NOMO-1 treated with DMSO at 0.1 percent for 48 hours (cell line): ENCODE measurements around the gene DDX54.
"Not testable (repeated sequence)": the region's sequence is repeated elsewhere in the genome, so short reads cannot be mapped to it uniquely, and the experiment has no call there.

Source experiments
- DNase-seq: peaks from one replicate; lab custom pipeline; 2025; ENCODE audit not compliant: unreplicated experiment; lab: John Stamatoyannopoulos, UW

Gene DDX54

DNA sequence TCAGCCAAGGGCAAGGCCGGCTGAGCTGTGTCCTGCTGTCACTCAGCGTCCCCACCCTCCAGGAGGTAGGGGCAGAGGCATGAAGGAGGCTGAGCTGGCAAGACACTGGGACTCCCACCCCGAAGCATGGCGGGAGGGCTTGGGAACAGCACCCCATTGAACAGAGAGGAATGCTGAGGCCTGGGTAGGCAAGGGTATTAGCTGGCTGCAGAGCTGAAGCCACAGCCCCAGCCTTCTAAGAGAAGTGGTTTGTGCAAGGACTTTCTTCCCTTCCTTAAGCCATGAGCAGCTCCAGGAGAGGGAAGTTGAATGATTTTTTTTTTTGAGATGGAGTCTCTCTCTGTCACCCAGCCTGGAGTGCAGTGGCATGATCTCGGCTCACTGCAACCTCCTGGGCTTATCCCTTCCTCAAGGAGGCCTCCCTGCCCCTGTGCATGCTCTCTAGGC is 42.4 kb downstream of the DDX54 start:
- DNase-seq = no peak

DNA sequence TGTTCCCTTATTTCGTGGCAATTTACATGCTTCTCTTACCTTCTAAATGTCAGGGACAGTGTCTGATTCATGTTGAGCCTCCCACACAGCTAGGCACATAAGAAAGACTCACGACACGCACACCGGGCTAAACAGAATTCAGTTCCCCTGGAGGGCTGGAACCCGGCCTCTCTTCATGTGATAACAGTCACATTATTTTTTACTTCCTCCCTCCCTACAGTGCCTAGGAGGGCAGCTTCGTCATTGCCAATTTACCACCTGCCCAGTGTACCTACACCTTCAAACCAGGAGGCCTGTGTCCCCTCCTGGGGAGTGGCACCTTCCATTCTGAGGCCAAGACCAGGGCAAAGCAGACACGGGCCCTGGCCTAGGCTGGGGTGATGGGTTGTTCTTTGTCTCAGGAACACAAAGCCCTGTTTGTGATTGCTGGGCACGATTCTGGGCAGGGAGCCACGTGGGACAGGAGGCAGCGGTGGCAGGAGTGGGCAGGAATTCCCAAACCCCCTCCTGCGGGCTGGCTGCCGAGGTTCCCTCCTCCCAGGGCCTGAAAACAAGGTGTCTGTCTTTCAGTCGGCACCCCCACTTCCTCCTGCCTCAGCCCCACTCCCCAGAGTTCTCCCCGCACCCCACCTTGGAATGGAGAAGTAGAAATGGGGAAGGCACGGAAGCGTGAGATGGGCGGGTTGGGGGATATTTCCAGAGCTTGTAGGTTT is 42.9 kb downstream of the DDX54 start:
- peak; percentile 60 for DNase-seq

DNA sequence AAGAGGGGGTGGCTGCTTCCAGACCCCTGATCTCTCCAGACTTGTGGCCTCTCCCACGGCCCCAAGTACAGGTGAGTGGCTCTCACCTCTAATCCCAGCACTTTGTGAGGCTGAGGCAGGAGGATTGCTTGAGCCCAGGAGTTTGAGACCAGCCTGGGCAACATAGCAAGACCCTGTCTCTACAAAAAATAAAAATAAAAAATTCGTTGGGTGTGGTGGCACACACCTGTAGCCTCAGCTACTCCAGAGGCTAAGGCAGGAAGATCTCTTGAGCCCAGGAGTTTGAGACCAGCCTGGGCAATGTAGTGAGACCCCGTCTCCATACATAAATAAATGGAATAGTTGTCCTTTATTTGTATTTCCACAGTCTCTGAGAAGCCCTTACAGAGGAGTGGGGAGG is 43.6 kb downstream of the DDX54 start:
- DNase-seq = not testable (repeated sequence)

DNA sequence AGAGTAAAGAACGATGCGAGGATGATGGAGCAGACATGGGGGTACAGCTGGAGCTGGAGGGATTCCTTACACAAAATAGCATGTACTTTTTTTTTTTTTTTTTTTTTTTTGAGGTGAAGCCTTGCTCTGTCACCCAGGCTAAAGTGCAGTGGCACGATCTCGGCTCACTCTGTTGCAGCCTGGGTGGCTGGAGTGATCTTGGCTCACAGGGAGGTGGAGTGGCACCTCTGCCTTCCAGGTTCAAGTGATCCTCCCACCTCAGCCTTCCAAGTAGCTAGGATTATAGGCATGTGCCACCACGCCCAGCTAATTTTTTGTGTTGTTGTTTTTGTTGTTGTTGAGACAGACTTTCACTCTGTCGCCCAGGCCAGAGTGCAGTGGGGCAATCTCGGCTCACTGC is 44.6 kb downstream of the DDX54 start:
- no peak for DNase-seq

DNA sequence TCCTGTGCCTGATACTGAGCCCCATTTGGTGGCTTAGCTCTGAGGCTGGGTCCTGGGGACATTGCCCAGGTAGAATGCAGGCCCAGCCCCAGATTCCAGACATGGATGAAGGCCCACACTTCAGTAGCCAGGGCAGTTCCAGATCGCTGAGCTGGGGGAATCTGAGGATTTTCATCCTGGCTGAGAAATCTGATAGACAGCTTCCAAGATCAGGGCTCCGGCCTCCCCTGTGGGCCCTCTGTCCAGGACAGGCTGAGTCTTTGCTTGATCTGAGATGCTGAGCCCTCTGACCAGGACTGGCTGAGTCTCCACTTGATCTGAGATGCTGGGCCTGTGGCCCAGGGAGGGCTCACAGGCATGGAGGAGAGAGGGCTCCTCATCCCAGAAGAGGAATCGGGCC is 46.5 kb downstream of the DDX54 start:
- DNase-seq = no peak

DNA sequence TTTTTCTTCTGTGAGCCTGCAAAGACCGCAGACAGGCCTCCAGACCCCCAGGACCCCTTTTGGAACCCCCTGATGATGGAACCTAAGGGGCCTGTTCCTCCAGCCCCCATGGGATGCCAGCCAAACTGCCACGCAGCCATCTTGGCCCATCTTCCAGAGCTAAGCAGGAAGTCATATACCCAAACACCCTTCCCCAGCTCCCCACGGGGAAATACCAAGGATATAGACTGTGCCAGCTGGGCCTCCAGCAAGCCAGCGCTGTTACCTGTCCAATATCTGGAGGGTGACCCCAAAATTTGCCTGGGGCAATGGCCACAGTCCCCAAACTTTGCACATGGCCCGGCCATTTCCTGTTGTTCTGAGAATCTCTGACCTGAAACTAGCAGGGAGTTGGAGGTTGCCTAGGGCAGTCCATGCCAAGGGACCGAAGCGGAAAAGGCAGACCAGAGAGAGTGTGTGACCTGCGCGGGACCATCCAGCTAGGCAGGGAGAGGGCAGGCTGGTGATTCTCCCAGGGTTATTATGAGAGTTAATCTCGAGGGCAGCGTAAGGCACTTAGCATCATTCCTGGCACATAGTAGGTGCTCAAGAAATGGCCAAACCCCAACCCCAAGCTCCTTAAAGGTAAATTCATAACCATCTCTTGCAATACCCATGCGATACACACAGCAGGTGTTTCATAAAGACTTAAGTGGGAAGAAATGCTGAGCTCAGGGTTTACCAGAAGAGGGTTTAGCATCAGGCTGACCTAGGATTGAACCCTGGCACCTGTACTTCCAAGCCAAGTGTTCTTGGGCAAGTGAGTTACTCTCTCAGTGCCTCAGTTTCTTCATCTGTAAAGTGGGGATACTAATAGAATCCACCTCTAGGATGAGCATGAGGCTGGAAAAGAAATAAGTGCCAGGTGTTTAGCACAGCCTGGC is 47.2 kb downstream of the DDX54 start:
- DNase-seq = no peak

DNA sequence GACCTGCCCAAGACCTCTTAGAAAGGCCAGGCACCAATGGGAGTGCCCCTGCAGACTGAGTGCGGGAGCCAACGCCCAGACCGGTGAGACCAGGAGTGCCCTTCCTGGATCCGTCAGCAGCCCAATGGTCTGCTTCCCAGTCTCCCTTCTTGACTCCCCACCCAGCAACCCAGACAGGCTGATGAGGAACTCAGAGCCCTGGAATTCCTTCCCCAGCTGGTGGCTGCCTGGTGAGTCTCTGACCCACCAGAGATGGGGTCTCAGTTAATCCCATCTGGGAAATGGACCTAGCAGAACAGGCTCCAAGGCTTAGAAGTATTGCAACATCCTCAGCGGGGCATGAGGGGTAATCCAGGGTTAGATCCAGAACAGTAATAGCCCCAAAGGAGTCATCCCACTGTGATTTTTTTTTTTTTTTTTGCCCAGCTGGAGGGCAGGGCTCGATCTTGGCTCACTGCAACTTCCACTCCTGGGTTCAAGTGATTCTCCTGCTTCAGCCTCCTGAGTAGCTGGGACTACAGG is 48.2 kb downstream of the DDX54 start:
- DNase-seq = no peak

DNA sequence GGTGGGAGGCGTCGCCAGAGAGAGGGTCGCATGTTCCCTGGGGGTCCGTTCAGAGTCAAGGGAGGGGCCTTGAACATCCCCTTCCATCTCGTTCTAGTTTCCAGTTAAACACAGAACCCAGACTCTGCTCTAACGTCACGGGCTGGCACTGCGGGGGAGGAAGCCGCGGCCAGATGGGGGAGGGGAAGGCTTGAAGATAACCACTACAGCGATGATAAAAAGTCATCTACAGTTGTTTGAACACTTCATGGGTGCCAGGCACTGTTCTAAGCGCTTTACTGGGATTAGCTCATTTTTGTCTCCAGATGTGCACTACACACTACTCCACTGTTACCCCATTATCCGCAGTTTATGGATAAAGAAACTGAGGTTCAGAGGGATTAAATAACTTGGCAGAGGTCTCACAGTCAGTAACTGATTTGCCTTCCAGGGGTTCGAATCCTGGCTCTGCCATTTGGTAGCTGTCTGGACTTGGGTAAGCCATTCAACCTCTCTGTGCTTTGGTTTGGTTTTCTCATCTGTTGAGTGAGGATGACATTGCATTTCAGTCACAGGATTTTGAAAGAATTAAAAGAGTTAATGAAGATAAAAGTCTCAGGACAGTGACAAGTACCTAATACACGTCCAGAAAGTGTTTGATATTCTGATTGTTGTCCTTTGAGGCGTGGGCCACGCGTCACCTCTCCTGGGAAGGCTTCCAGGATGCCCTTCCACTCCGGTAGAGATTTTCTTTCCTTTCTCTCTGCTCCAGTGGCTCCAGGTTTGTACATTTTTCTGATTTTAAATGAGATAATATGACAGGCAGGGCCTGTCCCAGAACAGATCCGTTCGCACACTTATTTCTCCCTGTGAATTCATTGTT is 48.9 kb downstream of the DDX54 start:
- no peak for DNase-seq

DNA sequence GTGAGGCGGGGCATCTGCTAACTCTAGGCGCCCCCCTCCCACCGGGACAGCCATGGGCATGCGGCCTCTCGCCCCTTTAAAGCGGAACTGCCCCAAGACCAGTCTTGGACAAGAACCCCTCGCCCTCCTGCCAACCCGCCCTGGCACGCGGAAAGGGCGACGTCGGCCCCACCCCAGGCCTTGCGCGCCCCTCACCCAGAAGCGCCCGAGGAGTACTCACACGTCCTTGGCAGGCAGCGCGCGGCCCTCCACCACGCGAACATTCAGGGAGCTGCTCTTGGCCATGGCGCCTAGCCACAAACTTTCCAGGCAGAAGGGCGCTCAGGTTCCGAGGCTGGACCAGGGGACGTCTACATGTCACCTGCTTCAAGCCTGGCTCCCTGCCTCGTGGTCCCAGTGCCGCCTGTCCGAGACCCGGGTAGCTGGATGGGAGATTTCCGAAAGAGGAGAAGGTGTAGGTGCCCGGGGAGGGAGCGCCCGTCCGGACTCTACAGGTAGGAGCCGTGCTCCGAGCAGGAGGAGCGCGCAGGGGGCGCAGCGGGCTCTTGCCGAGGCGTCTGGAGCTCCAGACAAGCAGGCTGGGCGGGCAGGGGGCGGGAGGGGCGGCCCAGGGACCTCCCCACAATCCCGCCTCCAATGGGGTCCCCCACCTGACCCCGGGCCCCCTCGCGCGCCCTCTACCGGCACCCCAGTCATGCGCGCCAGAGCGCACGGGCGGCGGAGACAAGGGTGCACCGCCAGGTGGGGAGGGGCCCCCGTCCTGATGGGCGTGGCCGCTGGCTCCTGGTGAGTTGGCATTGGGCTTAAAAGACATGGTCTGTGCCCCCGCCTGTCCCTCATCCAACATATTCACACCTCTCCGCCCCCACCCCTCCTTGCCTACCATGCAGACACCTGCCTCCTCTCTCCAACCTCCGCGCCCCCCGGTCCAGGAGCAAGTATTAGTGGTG is 49.8 kb downstream of the DDX54 start, which contains the start of gene RASAL1:
Gene RASAL1, minus strand, starts transcription at position 584 of the 950 bp plus-strand sequence. Its CDS starts 299 bp downstream, at position 285.
- DNase-seq = no peak

DNA sequence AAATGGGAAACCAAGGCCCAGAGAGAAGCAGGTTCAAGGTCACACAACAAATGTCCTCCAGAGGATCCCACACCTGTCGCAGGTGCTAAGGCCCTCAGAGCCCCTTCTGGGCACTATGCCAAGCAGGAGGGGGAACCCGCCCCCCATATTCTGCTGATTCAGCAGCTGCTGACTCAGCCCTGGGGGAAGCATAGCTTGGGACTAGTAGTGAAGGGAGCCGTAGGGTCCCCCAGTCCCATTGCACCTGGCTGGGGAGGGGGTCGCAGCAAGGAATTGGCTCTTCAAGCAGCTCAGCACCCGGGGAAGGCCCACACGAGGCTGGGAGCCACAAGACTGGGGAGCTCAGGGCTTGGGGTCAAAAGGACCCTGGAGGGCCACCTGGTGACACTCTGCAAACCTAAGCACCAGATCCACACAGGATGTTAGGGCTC is 50.7 kb downstream of the DDX54 start:
- no peak for DNase-seq

DNA sequence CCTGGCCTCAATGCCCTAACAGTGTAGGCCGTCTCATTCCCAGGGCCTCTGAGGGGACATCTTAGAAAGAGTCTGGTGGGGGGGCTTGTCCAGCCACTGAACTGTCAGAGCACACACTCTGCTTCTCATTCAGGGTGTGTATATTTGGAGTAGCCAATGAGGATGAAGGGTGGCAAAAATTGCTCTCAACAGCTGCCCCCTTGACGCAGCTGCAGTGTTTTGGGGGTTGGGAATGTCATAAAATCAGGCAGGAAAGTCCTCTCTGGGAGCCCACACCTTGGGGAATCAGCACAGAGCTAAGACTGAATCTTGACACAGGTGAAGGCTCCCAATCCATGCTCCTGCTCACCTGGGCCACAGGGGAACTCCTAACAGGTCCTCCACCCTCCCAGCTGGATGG is 51.2 kb downstream of the DDX54 start:
- DNase-seq = no peak

DNA sequence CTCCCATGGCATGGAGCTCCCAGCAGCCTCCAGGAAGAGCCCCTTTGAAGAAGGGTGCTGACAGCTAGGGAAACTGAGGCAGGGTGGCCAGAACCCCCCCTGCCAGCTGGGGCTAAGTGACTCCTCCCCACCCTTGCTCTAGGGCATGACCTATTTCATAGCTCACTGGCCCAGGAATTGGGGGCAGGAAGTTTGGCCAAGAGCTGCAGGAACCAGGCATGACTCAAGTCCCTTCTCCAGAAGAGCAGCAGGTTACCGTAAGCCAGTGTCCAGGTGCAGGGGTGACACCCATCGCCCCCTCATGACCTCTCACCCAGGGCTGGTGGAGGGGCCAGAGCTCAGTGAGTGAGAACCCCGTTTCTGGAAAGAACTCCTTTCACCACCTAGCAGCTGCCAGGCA is 51.6 kb downstream of the DDX54 start:
- no peak for DNase-seq

DNA sequence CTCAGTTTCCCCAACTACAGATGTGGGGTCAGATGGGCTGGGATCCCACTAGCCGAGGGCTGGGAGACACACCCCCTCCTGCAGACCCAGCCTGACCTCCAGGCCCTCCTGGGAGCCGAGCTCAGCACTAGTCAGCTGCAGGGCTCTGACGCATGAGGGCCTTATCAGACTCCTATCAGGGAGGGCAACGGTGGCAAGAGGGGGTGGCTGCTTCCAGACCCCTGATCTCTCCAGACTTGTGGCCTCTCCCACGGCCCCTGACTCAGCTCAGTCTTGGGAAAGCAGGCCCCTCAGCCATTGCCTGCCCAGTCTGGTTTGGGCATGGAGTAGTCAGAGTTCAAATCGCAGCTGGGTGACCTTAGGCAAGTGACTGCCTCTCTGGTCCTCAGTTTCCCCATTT is 52.2 kb downstream of the DDX54 start:
- DNase-seq = no peak

DNA sequence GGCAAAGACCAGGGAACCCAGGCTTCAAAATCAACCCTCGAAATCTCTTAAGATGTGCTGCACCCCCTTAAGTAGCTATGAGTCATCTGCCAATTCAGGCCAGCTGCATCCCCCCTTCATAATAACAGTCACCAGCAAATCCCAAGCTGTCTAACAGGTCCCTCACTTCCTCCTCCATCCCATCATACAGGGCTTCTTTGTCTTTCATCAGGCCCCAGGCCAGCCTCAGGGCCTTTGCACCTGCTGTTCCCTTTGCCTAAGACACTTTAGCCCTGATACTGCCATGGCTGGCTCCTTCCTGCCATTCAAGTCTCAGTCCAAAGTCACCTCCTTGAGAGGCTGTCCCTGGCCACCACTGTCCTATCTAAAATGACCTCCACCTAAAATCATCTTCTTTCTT is 53.7 kb downstream of the DDX54 start:
- DNase-seq = no peak

DNA sequence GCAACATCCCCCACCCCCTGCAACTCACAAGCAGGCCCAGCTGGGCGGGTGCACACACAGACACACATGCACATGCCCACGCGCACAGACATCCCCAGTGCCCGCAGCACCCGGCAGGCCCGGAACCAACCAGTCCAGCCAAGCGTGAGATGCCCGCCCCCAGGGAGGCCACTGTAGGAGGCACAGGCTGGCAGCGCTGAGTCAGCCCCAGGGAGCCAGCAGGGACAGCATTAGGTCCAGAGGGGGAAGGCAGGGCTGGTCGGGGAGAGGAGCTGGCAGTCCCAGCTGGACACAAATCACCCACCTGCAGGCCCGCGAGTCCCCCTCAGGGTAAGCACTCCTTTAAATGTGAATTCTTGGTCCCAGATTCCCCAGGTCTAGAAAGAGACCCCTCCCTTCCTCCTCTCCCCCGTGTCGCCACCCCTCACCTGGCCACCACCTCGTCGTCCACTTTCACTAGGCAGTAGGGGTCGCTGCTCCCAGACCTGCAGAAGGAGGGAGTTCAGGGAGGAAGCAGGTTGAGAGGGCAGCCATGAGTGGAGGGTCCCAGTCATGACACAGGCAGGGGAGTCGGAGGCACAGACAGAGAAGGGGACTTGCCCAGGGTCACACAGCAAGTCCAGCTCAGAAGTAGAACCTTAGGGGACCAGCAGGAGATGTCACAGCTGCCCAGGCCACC is 54.7 kb downstream of the DDX54 start:
- DNase-seq = no peak

DNA sequence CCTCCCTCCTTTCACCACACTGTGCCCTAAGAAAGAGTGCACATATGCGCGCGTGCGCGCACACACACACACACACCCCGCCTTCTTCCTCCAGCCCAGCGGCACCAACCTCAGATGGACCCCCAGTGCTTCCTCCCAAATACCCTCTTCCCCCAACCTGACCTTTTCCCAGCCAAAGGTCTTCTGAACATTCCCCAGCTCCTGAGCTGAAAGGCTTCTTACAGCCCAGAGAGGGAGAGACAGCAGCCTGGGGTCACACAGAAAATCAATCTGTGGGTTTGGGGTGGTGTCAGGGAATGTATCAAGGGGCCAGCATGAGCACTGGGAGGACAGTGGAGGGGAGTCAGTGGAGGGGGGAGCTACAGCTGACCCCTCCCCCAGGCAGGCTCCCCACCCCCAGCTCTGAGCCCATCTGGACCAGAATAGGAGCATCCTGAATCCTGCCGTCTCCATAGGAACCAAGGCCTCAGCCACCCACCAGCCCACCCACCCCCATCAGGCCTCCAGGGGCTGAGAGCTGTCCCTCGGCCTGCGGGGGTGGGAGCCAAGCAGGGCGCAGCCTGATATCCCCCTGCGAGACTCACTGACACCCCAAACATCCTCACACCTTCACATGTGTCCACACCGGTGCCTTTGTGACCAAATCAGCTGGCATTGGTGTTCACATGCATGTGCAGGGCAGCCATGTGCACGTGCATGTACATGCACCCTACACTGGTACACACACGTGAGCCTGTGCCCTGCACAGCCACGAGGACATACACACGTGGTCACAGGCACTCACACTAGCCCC is 55.4 kb downstream of the DDX54 start:
- no peak for DNase-seq

DNA sequence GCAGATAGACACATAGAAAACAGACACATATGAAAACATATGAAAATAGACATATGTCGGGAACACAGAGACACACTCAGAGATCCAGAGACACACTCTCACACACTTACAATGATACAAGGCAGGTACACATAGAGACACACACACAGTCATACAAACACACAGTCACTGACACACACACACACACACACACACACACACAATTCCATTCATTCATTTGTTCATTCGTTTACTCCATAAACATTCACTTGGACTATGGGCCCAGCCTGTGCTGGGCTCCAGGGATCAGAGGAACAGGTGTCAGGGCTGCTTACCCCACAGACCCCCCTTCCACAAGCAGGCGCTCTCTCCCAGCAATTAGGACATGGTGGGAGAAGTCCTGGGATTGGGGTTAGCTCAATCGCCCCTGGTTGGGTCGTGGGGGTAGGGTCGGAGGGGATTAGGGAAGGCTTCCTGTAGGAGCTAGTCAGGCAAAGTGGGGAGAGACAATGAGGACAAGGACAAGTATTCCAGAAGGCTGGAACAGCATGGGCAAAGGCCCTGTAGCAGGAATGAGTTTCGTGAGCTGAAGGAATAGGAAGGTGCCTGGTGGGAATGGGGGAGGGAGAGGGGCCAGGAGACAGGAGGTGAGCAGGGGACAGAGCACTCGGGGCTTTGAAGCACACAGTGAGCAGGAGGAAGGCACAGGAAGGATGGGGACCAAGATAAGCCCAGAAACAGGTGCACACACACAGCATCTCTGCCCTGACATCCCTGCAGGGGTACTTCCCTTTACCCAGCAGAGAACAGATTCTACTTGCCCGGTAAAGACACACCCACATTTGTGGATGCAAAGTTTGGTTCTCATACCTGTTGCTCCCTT is 56.2 kb downstream of the DDX54 start:
- DNase-seq = no peak
